Loucy (cell line): ENCODE data around the gene KLHL21.

Source experiments
- CTCF ChIP-seq: fragments of 200-600 bp; sonication (generic); conservative IDR thresholded peaks from 2 replicates; pipeline ENCODE4 v1.5.1; 2014; ENCODE audit warnings: mild to moderate bottlenecking, antibody characterized with exemption, low read length
- EZH2phosphoT487 ChIP-seq: fragments of 200-600 bp; IDR thresholded peaks from 2 replicates; pipeline ENCODE4 v1.6.1; 2018; ENCODE audit warnings: antibody characterized with exemption, mild to moderate bottlenecking, moderate library complexity, borderline replicate concordance

- TF ChIP-seq CTCF: no peak
- no peak for TF ChIP-seq EZH2phosphoT487
These were observed 27.9 kb downstream of the KLHL21 start for GRCh38 chr1:6574818-6575217.
